Measurements from ENCODE around the gene IGF2BP1.
"Not testable (repeated sequence)": the region's sequence is repeated elsewhere in the genome, so short reads cannot be mapped to it uniquely, and the experiment has no call there.

Gene IGF2BP1

GRCh38 chr17:48995974-48996721 is 1.0 kb upstream of the IGF2BP1 start:
- DNase-seq: no peak

- no peak for DNase-seq
Measured at GRCh38 chr17:48996722-48997102, 473 bp upstream of the IGF2BP1 start.

- DNase-seq: no peak
Measured at GRCh38 chr17:48997827-48998586, 822 bp downstream of the IGF2BP1 start.

- DNase-seq: no peak
Measured at GRCh38 chr17:48998587-48999440, 1.6 kb downstream of the IGF2BP1 start.

GRCh38 chr17:49000943-49001342 is 3.8 kb downstream of the IGF2BP1 start:
- DNase-seq: no peak

GRCh38 chr17:49001671-49002070 is 4.5 kb downstream of the IGF2BP1 start:
- no peak for DNase-seq

GRCh38 chr17:49002331-49002730 is 5.1 kb downstream of the IGF2BP1 start:
- DNase-seq: no peak

- DNase-seq: no peak
Measured at GRCh38 chr17:49002766-49003165, 5.6 kb downstream of the IGF2BP1 start.

GRCh38 chr17:49003557-49004511 is 6.6 kb downstream of the IGF2BP1 start:
- DNase-seq: no peak

- no peak for DNase-seq
Measured at GRCh38 chr17:49005140-49005539, 8.0 kb downstream of the IGF2BP1 start.

GRCh38 chr17:49008908-49009307 is 11.7 kb downstream of the IGF2BP1 start:
- DNase-seq: not testable (repeated sequence)

GRCh38 chr17:49012769-49013255 is 15.6 kb downstream of the IGF2BP1 start:
- no peak for DNase-seq

GRCh38 chr17:49013311-49014213 is 16.4 kb downstream of the IGF2BP1 start:
- no peak for DNase-seq

GRCh38 chr17:49015179-49015923 is 18.2 kb downstream of the IGF2BP1 start:
- no peak for DNase-seq

GRCh38 chr17:49015924-49016774 is 19.0 kb downstream of the IGF2BP1 start:
- no peak for DNase-seq

- DNase-seq: no peak
Measured at GRCh38 chr17:49016775-49017463, 19.7 kb downstream of the IGF2BP1 start.

- no peak for DNase-seq
Measured at GRCh38 chr17:49018116-49018612, 21.0 kb downstream of the IGF2BP1 start.

- no peak for DNase-seq
Measured at GRCh38 chr17:49018748-49019147, 21.6 kb downstream of the IGF2BP1 start.
